Nephron (organoid): ENCODE measurements around the gene TNKS2.

Experiments
- H3K27ac Mint-ChIP-seq, 3 experiments: 2 replicates each; pipeline ENCODE4 v1.8.0; 2020; ENCODE audit warnings: mixed read lengths in 3 of 3, mild to moderate bottlenecking in 2 of 3, moderate library complexity in 1 of 3
- H3K27me3 Mint-ChIP-seq: 2 replicates; pipeline ENCODE4 v1.8.0; 2021; ENCODE audit warnings: low read depth, mild to moderate bottlenecking, moderate library complexity, mixed read lengths
- H3K36me3 Mint-ChIP-seq: 2 replicates; pipeline ENCODE4 v1.8.0; 2020; ENCODE audit warnings: low read depth, mixed read lengths
- H3K4me1 Mint-ChIP-seq: 2 replicates; pipeline ENCODE4 v1.8.0; 2020; ENCODE audit warnings: mixed read lengths
- H3K4me3 Mint-ChIP-seq, 3 experiments: 2 replicates each; pipeline ENCODE4 v1.8.0; 2020; ENCODE audit warnings: mild to moderate bottlenecking in 3 of 3, mixed read lengths in 3 of 3, moderate library complexity in 2 of 3
- H3K9me3 Mint-ChIP-seq: 2 replicates; pipeline ENCODE4 v1.8.0; 2020; ENCODE audit warnings: mixed read lengths
- CTCF ChIP-seq, 3 experiments: fragments of 200-600 bp; sonication (generic); IDR thresholded peaks; one replicate each; pipeline ENCODE4 v1.5.0; 2021; ENCODE audit warnings: antibody characterized with exemption in 3 of 3; ENCODE audit not compliant: unreplicated experiment in 3 of 3

The TNKS2 gene

GRCh38 chr10:91785830-91786229 lies 12.4 kb upstream of the TNKS2 start:
- Mint-ChIP-seq H3K4me3 (no peak overlapping the region), H3K27me3 (no peaks in the 10 kb centered on the region), H3K36me3 (no peaks in the 10 kb centered on the region), H3K27ac (no peak overlapping the region), H3K9me3 (no peaks in the 10 kb centered on the region), H3K4me1 (no peaks in the 10 kb centered on the region)
- no peak for TF ChIP-seq CTCF (IDR thresholded peaks at IDR 0.05; ENCODE audit: unreplicated experiment in 3 of 3)

- no peak overlapping the region for H3K27ac Mint-ChIP-seq
- no peaks in the 10 kb centered on the region for H3K4me1 Mint-ChIP-seq
- H3K4me3 Mint-ChIP-seq, result no peak overlapping the region
- H3K27me3 Mint-ChIP-seq, result no peaks in the 10 kb centered on the region
- H3K36me3 Mint-ChIP-seq, result no peaks in the 10 kb centered on the region
- no peaks in the 10 kb centered on the region for H3K9me3 Mint-ChIP-seq
- no peak for TF ChIP-seq CTCF (IDR thresholded peaks at IDR 0.05; ENCODE audit: unreplicated experiment in 3 of 3)
Measured at GRCh38 chr10:91787258-91787657, 11.0 kb upstream of the TNKS2 start.

GRCh38 chr10:91787810-91788209 lies 10.4 kb upstream of the TNKS2 start:
- H3K4me1 Mint-ChIP-seq, result no peaks in the 10 kb centered on the region
- no peaks in the 10 kb centered on the region for H3K9me3 Mint-ChIP-seq
- H3K4me3 Mint-ChIP-seq, result no peak overlapping the region
- no peak overlapping the region for H3K27ac Mint-ChIP-seq
- no peaks in the 10 kb centered on the region for H3K27me3 Mint-ChIP-seq
- H3K36me3 Mint-ChIP-seq, result no peaks in the 10 kb centered on the region
- no peak for TF ChIP-seq CTCF (IDR thresholded peaks at IDR 0.05; ENCODE audit: unreplicated experiment in 3 of 3)

GRCh38 chr10:91788527-91788926 lies 9.7 kb upstream of the TNKS2 start:
- Mint-ChIP-seq H3K9me3 (no peaks in the 10 kb centered on the region), H3K27ac (no peak overlapping the region), H3K4me1 (no peaks in the 10 kb centered on the region), H3K4me3 (no peak overlapping the region), H3K36me3 (no peaks in the 10 kb centered on the region), H3K27me3 (no peaks in the 10 kb centered on the region)
- TF ChIP-seq CTCF (IDR thresholded peaks at IDR 0.05; ENCODE audit: unreplicated experiment in 3 of 3), result no peak

- Mint-ChIP-seq H3K36me3 (peaks cover 5% of the 10 kb centered on the region), H3K27me3 (no peaks in the 10 kb centered on the region), H3K9me3 (no peaks in the 10 kb centered on the region), H3K4me3 (peak overlapping the region; percentile 88 to 97 (median 95)), H3K27ac (peak overlapping the region; percentile 98 to 99 (median 99)), H3K4me1 (peaks cover 40% of the 10 kb centered on the region)
- no peak for TF ChIP-seq CTCF (IDR thresholded peaks at IDR 0.05; ENCODE audit: unreplicated experiment in 3 of 3)
Measured at GRCh38 chr10:91796331-91797047, 1.7 kb upstream of the TNKS2 start.

GRCh38 chr10:91797048-91797690 lies 1.1 kb upstream of the TNKS2 start:
- Mint-ChIP-seq H3K4me1 (peaks cover 45% of the 10 kb centered on the region), H3K4me3 (peak overlapping the region; percentile 88 to 97 (median 95)), H3K27me3 (no peaks in the 10 kb centered on the region), H3K9me3 (no peaks in the 10 kb centered on the region), H3K27ac (peak overlapping the region; percentile 98 to 99 (median 99)), H3K36me3 (peaks cover 10% of the 10 kb centered on the region)
- no peak for TF ChIP-seq CTCF (IDR thresholded peaks at IDR 0.05; ENCODE audit: unreplicated experiment in 3 of 3)
